H1 (cell line): ENCODE data around the gene SPIRE1.

Source experiments
- EZH2 ChIP-seq: fragments of 200-600 bp; sonication (generic); IDR thresholded peaks from 2 replicates; pipeline ENCODE4 v1.7.1; 2012; ENCODE audit warnings: low read depth, mild to moderate bottlenecking, moderate library complexity, low read length, inconsistent platforms; ENCODE audit not compliant: severe bottlenecking
- PHF8 ChIP-seq: fragments of 200-600 bp; sonication (generic); conservative IDR thresholded peaks from 2 replicates; pipeline ENCODE4 v1.7.1; 2012; ENCODE audit warnings: low read depth, mild to moderate bottlenecking, inconsistent platforms, low read length, moderate library complexity

DNA sequence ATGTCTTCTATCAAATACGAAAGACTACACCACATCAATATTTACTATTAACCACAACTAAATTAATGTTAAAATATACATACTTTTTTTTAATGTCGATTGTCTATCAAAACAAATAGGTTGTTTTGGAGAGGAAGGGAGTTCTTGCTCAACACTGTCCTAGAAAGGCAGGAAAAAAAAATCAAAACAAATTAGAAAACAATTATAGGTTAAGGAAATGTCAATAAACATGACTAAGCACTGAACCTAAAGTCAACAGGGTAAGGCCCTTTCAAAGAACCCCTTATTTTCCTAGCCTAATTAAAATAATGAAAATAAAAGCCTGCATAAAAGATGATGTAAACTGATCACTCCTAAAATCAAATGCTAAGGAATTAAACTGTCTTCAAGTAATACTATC lies 41.8 kb upstream of the SPIRE1 start:
- TF ChIP-seq EZH2: no peak
- TF ChIP-seq PHF8: no peak
